ENCODE measurements around the gene CXCL14. TPM values are rescaled to one million over a fixed set of nuclear protein-coding genes. Genes with fewer than 3 reads are reported as not detected.

The CXCL14 gene
- total and polyA plus RNA-seq, 12 donors, result 0.06 to 30.0 (median 2.0) TPM

DNA sequence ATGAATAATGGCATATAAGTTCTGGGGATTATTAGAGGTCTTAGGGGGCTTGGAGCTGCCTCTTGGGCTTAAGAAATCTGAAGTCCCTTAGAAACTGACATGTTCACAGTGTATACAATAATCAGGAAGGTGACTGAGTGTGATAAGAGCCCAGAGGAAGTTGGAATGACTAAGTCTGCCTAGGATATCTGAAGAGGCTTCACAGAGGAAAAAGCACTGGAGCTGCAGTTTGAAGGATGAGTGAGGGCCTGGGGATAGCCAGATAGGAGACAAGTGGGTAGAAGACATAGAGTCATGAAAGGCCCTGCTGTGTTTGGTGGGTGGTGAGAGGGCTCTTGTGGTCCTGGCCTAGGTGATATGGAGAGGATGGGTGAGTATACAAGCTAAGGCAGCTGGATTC lies 51.9 kb downstream of the CXCL14 start:
- Histone ChIP-seq H3K9me3 (replicated peaks in 1 of 3) (no peaks in the 10 kb centered on the region), H3K27me3 (peaks cover 20% of the 10 kb centered on the region), H3K4me1 (replicated peaks in 1 of 2) (no peaks in the 10 kb centered on the region), H3K36me3 (replicated peaks in 1 of 2) (no peaks in the 10 kb centered on the region), H3K27ac (no peak overlapping the region), H3K4me3 (no peak overlapping the region)
- DNase-seq, result no peak
- intact Hi-C loops (cut with DNase I), result no loop called here
- TF ChIP-seq CTCF (IDR thresholded peaks at IDR 0.05) (no peak), POLR2A (IDR thresholded peaks at IDR 0.05) (no peak)

- H3K27ac ChIP-seq, result no peak overlapping the region
- no peak overlapping the region for H3K4me3 ChIP-seq
- DNase-seq, result no peak
- no peaks in the 10 kb centered on the region for H3K4me1 ChIP-seq (replicated peaks in 1 of 2)
- 21 to 34% (median 29%) methylated on average over 2 of the region's 2 CpGs for WGBS, 4 donors
- no peaks in the 10 kb centered on the region for H3K36me3 ChIP-seq (replicated peaks in 1 of 2)
- peaks cover 28% of the 10 kb centered on the region for H3K27me3 ChIP-seq
- no peak for TF ChIP-seq POLR2A (IDR thresholded peaks at IDR 0.05)
- no peak for TF ChIP-seq CTCF (IDR thresholded peaks at IDR 0.05)
- intact Hi-C loops (cut with DNase I), result no loop called here
- peaks cover 0 to under 1% (median 0%) of the 10 kb centered on the region in 3 donors for H3K9me3 ChIP-seq (replicated peaks in 1 of 3)
These were observed 56.8 kb downstream of the CXCL14 start for GRCh38 chr5:135521964-135522363.

Other genes with a start within 250 kb of the CXCL14 start
- 100 to 1,000 TPM in 8 of 9 donors, 10 to 100 TPM in 1; 92.4 to 241 (median 146) TPM for gene MACROH2A1, start 179.8 kb downstream of the CXCL14 start, total RNA-seq
- 100 to 1,000 TPM in 2 of 3 donors, 10 to 100 TPM in 1; 77.2 to 177 (median 101) TPM for gene MACROH2A1, start 179.8 kb downstream of the CXCL14 start, polyA plus RNA-seq
- not detected for gene DCANP1, start 131.6 kb downstream of the CXCL14 start, total RNA-seq
- gene DCANP1, start 131.6 kb downstream of the CXCL14 start, polyA plus RNA-seq, result under 1 TPM in 1 of 3 donors, not detected in 2; 0.08 TPM
- under 1 TPM in 1 of 9 donors, not detected in 8; 0.06 TPM for gene TIFAB, start 126.6 kb downstream of the CXCL14 start, total RNA-seq
- gene TIFAB, start 126.6 kb downstream of the CXCL14 start, polyA plus RNA-seq, result under 1 TPM in 1 of 3 donors, not detected in 2; 0.08 TPM
- not detected for gene NEUROG1, start 43.0 kb downstream of the CXCL14 start, total RNA-seq
- gene NEUROG1, start 43.0 kb downstream of the CXCL14 start, polyA plus RNA-seq, result not detected

All from adrenal gland (tissue), 12 donors.